GM21529 (cell line): ENCODE measurements around the gene NAGPA.
"Not testable (repeated sequence)": the region's sequence is repeated elsewhere in the genome, so short reads cannot be mapped to it uniquely, and the experiment has no call there.

Experiments
- ATAC-seq: cut with Tn5 transposase; IDR thresholded peaks from one replicate; pipeline ENCODE4 v1.9.1; 2021; ENCODE audit not compliant: unreplicated experiment

NAGPA gene

DNA sequence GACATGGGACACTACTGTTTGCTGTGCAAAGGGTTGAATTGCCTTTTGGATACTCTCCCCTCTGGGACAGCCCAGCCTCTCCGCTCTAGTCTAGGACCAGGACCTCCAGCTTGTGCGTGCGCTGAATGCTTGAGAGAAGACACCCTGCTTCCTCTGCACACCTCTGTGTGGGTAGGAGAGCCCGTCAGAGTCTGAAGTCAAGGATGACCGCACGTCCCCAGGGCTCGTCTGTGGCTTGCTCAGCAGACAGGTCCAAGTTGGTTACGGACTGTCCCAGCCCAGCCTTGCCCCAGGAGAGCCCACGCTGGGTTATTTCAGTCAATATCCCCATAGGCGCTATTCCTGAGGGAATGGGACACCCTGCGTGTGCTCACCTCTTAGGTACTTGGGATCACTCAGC, 28.3 kb upstream of the NAGPA start:
- peak; percentile 83 for ATAC-seq

DNA sequence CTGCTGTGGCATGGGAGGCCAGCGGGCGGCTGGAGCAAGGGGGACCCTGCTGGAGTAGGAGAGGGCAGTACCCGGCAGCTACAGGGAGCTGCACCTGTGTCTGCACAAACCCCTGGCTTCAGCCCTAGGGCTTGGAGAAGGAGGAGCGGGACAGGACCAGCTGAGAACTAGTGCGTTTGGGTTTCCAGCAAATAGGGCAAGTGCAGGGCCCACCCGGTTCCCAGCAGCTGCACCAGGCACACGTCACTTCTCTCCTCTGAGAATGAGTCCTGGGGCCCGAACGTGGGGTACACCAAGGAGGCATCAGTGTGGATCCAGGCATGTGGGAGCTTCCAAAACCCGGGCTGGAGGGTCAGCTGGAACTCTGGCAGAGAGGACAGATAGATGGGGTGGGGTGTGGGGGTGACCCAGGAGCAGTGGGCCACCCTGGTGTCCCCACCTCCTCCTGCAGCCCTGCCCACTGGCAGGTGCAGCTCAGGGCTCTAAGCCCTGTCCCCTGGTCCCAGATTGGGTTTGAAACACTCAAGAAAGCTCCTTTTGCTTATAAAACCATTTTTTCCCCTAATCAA, 26.4 kb upstream of the NAGPA start:
- ATAC-seq = no peak

DNA sequence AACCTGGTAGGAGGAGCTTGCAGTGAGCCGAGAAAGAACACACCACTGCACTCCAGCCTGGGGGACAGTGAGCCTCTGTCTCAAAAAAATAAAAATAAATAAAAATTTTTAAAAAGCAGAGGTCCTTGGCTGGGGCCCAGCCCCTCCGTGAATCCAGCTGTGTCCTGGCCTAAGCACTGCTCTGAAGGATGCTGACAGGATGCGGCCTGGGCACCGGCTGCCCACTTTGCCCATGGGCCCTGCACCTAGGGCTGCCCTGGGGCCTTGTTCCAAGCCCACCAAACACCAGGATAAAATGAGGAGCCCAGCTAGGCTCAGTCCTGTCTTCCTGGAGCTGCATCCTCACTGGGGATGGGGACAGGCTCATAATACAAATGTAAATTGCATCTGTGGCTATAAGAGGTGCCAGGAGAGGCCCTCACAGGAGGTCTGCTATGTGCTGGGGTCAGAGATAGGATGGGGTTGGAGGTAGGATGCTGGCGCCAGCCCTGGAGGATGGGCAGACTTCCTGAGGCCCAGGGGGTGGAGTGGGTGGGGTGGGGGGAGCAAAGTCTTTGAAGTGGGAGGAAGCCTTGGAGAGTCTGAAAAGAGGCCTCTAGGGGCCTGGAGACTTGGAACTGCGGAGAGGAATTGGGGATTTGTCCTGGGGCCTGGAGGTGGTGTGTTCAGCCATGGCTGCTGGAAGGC, 25.8 kb upstream of the NAGPA start:
- ATAC-seq = no peak

DNA sequence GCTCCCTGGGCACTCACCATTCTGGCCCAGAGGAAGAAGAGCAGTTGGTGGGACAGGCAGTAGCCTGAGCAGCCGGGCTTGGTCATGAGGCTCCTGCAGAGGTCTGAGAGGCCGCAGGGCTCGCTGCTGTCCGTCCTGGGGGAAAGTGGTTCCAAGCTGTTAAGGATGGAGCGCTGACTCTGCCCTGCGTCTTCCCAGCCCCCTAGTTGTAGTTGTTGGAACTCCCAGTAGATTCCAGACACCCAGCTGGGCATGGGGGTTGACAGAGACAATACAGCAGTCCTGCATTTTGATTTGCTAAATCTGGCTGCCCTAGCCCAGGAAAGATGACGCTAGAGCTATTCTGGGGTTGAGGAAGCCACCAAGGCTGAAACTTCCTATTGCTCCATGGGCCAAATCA, 24.7 kb upstream of the NAGPA start:
- no peak for ATAC-seq

DNA sequence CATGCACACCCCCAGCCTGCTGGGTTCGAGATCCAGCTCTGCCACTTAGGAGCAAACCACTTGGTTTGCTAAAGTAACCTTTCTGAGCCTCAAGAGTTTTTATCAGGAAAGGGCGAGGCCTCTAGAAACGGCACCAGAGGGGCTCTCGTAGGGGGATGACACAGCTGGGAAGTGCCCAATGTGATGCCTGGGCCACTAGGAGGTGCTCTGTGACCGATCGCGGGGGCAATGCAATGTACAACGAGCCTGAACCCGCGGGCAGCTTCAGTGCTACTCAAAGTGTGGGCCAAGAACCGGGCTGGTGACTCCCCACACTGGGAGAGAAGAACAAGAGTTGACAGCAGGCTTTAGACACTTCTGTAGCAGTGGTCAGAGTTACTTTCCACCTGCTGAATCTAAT, 22.6 kb upstream of the NAGPA start:
- no peak for ATAC-seq

DNA sequence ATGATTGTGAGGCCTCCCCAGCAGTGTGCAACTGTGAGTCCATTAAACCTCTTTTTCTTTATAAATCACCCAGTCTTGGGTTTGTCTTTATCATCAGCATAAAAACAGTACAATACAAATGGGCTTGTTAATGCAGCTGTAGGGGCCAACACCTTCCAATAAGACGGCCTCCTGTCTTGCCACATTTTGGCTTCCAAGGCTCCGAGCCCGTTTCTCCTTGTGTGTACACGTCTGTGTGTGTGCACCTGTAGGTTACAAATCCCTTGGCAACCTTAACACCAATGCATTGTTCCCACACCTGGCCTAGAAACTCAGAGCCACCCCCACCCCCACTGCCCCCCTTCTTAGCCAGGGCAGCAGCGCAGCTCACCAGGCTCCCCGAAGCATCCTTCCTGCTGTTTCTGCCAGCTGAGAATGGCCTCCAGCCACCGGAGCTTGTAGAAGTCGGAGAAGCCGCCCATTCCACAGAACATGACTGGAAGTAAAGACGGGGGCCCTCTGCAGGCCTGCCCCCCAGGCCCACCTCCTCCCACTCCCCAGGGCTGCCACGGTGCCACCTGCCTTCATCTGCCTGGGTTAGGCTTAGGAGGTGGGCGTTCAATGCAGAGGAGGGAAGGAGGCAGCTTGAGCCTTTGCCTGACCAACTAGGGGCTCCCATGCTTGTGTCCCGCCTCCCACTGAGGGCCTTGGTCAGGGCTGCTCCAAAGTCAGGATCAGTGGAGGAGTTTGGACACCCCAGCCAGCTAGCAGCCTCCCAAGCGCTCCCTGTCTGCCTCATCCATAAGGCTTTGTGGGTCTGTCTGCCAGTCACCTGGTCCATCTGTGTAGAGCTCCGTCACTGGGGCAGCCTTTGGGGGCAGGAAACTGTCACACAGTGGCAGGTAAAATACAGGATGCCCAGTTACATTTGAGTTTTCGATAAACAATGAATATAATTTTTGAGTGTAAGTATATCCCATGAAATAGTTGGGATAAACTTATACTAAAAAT, 21.4 kb upstream of the NAGPA start:
- ATAC-seq = no peak

DNA sequence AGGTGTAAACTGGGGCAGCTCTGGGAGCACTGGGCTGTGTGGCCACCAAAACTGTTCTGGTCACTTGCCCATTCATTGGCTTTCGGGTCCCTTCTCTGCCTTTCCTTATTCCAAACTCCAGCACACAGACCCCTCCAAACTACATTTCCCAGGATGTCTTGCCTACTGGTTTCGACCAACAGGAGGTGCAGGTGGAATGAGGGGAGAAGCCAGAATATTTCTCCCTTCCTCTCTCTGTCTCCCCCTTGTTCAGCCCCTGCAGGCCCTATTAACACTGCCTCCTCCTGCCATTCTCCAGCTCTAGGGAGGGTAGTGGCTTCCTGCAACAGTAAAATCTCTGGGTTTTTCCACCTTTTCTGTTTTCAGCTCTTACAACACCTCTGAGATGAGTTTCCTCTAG, 13.2 kb upstream of the NAGPA start:
- ATAC-seq = no peak

DNA sequence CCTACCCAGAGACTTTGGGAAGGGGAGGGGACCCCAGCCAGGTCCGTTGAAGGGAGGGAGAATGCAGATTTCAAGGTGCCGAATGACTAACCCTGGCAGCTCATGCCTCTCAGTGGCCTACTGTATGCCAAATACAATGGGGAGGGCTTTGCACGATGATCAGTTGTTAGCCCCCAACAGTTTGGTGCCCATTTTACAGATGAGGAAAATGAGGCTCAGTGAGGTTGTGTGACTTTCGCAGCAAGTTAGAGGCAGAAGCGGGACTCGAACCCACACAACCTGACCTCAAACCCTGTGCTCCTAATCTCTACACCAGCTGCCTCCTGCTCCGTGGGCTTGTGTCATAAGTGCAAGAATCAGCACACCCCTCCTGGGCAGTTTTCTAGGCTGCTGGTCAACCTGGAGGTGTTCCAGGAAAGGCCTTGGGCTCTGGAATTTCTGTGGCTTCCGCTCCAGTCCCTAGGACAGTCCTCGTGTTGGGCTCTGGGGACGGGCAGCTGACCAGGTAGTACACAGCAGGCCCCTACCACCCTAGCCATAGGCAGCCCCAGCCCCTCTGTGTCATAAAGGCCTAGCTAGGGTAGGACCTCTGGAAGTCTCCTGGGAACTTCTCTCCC, 11.9 kb upstream of the NAGPA start:
- ATAC-seq = no peak

DNA sequence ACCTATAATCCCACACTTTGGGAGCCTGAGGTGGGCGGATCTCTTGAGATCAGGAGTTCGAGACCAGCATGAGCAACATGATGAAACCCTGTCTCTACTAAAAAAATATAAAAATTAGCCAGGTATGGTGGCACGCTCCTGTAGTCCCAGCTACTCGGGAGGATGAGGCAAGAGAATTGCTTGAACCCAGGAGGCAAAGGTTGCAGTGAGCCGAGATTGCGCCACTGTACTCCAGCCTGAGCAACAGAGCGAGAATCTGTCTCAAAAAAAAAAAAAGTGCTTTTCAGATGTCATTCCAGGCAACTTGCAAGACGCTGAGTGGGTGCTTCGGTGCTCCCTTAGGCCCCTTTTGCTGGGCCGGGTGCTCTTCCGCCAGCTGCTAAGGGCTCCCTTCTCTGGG, 10.8 kb upstream of the NAGPA start:
- ATAC-seq = not testable (repeated sequence)

DNA sequence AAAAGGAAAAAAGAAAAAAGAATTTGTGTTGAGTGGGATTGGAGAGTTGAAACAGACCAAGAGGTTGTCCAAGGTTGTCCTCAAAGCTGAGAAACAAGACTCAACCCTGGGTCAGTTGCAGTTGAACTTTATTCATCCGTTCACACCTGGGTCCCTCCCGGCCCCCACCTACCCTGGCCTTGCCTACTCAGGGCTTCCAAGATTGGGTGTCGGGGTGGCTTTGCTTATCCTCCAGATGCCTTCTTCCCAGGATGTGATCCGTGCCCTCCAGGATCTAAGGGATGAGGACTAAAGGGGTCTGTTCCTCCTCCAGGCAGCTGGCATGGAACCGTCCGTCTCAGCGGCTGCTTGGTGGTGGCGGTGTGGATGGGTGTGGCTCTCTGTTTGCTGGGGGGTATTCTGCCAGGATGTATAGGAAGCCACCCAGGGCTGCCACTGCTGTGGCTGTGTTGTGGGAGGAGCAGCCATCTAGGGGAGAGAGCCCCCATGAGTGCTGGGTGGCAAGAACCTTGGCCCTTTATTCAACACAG, 10.3 kb upstream of the NAGPA start:
- no peak for ATAC-seq

DNA sequence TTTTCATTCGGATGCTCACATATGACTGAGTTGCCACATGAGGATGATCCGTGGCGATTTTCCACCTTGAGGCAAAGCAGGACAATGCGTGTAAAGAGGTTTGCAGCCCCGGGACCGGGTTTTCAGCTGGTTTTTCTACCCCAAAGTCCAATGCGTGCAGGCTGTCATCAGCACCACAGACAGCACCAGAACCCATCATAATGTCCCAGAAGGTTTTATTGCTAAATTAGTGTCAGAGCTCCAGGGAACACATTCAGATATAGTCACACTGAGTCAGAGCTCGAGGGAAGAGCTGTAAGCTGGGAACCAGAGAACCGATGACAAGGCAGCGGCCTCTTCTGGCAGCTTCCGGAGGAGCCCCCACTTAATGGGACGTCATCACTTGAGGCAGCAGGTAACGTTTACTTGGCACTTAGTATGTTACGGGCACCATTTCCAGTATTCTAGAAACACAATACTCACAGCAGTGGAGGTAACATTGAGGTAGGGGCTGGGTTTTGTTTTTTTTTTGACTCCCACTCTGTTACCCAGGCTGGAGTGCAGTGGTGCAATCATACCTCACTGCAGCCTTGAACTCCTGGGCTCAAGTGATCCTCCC, 8.9 kb upstream of the NAGPA start:
- no peak for ATAC-seq

DNA sequence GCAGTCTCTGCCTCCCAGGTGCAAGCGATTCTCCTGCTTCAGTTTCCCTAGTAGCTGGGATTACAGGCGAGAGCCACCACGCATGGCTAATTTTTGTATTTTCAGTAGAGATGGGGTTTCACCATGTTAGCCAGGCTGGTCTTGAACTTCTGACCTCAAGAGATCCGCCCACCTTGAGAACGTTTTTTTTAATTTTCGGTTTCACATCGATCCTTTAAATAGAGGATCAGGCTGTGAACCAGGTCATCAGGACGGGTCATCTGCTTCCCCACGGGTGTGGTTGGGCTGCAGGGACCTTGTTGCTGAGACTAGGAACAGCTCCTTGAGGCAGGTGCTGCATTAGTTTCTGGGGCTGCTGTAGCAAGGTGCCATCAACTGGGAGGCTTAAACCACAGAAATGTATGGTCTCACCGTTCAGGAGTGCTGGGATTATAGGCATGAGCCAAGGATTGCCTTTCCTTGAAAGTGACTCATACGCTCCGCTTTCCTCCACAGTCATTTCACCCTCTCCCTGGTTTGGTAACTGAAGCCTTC, 7.9 kb upstream of the NAGPA start:
- peak; percentile 73 for ATAC-seq

DNA sequence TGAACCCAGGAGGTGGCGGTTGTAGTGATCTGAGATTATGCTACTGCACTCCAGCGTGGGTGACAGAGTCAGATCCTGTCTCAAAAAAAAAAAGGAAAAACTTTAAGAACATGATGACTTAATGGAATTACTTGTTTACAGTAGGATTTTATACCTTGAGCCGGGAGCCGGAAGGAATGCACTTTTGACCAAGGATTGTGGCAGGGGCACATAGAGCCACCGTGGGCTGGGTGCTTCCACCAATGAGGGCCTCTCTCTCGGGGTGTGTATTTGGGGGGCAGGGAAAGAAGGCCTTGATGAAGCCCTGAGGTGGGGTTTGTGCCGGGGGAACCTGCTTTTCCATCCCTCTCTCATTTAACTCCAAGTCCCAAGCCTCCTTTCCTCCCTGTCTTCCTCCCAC, 6.7 kb upstream of the NAGPA start:
- no peak for ATAC-seq

DNA sequence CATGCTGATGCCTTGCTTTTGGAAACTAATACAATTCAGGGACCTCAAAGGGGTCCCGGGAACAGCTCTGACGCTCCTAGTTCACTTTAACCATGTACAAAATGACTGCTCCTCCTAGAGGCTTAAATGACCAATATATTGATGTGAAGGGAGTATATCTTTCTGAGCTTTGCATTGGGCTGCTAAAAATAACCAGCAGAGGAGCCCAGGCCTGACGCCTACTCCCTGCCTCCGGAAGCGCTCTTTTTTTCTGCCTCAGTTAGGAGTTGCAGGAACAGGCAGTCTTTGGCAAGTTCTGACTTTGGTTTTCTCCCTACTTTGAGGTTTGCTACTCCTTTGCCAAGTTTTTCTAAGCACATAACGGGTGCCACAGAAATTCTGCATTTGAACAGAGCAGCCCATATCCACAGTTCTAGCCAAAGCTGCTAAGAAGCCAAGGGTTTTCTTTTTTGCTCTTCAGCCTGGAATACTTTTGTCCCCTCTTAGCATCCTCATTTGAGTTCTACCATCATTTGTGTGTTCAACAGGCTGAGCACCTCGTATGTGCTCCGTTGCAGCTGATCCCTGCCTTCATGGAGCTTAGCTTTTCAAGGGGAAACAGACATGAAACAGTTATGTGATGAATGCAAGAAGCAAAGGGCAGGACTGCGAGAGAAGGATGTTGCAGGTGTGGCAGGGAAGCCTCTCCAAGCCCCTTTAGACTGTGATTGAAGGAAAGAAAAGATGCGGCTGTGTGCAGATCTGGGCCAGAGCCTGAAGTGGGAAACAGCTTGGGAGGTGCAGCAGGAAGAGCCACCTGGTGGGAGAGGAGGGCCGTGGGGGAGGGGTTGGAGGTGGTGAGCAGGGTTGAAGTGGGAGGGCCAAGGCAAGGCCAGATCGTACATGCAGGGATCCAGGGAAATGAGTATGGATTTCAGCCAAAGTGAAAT, 2.8 kb upstream of the NAGPA start:
- no peak for ATAC-seq

DNA sequence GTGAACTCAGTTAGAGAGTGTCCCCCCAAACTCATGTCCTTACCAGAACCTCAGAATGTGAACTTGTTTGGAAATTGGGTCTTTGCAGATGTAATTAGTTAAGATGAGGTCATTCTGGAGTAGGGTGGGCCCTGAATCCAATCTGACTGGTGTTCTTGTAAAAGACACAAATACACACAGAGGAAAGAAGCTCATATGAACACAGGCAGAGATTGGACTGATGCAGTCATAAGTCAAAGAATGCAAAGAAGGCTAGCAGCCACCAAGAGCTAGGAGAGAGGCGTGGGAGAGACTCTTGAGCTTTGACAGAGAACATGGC, 2.1 kb upstream of the NAGPA start:
- ATAC-seq = no peak

DNA sequence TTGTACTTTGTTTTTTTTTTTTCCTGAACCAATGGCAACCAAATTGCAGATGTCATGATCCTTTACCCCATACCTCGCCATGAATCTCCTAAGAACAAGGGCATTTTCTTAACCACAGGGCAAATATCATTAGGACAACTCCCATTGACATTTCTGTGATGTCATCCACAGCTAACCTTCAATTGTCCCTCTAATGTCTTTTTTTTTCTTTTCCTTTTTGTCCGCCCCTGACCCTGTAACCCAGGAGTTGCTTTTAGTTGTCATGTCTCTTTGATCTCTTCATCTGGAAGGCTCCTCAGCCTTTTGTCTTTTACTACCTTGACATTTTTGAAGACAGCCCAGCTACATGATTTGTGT, 410 bp upstream of the NAGPA start:
- ATAC-seq = no peak

DNA sequence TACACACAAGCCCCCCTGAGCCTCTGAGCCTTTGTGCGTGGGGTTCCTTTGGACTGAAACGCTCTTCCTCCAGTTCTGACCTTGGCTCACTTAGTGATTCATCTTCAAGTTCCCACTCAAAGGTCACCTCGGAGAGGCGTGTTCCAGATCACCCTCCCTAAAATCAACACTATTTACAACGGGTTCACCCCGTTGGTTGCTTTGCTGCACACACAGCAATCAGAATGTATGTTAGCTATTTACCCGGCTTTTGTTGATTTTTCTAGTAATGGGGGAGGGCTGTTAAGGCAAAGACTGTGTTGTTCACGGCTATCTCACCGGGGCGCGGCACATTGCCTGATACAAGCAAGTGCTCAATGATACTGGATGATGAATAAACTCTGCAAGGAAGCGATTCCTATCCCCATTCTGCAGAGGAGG, 977 bp downstream of the NAGPA start:
- ATAC-seq = no peak

DNA sequence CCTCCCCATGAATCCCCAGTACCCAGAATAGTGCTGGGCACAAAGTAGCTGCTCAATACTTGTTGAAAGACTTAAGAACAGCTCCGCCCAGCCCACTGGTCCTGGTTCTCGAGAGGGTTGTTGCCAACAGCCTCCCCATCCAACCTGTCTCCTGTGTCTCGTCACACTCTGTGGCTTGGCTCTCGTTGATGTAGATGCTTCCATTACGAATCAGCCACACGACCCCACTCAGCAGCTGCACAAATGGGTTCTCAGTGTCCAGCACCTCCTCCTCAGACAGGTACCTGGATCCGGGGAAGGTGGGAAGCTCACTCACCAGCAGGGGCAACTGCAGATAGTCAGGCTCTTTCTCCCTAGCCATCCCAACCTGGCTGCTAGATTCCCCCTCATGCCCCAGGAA, 2.1 kb downstream of the NAGPA start:
- no peak for ATAC-seq

DNA sequence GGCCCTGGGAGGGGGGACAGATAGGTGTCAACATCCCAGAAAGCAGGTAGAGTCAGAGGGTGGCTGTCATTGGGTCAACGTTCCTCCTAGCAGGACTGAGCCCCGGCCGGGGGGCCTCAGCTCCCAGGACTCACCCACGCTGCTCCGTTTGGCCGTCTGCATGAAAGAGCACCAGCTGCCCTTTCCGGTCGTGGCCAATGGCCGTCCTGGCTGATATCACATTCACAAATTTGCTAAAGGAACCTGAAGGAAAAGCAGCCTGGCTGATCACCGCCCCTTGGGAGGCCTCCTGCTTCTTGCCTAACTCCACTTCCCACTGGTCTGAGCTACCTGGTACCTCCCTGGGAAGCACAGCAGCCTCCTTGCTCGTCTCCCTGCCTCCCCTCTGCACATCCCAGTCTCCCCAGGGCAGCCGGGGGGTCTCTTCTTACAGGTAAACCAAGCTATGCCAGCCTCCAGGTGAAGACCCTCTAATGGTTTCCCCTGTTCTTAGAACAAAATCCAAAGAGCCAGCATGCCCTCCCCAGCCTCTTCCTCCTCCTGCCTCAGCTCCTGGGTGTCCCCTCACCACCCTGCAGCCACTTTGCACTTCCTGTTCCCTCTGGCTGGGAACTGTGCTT, 3.4 kb downstream of the NAGPA start:
- ATAC-seq = no peak
